ENCODE results near the gene KLRC4. TPM values are rescaled to one million over a fixed set of nuclear protein-coding genes. Genes with fewer than 3 reads are reported as not detected.
"Not testable (repeated sequence)": the region's sequence is repeated elsewhere in the genome, so short reads cannot be mapped to it uniquely, and the experiment has no call there.

The KLRC4 gene
- total RNA-seq, 1 donor from 2014 or later = 3.1 TPM

DNA sequence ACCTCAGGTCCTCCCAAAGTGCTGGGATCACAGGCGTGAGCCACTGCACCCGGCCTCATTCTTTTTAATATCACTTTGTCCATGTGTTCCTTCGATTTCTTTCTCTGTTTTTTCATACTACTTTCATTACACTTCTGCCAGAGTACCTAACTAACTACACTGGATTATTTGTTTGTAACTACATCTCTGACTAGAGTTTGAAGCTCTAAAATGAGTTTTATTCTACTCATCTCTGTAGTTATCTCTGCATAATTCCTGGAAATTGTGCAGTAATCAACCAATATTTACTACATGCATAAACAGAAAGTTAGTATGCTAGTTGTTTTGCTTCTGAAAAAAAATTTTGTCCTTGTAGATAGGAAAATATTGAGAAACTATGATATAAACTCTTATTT is 34.9 kb downstream of the KLRC4 start:
- Mint-ChIP-seq H3K27me3 (ENCODE audit: unreplicated experiment) (no peaks in the 10 kb centered on the region), H3K27ac (ENCODE audit: unreplicated experiment) (no peak overlapping the region), H3K36me3 (ENCODE audit: unreplicated experiment) (peaks cover 27% of the 10 kb centered on the region), H3K4me3 (ENCODE audit: unreplicated experiment) (no peak overlapping the region), H3K9me3 (ENCODE audit: unreplicated experiment) (peaks cover 5% of the 10 kb centered on the region), H3K4me1 (ENCODE audit: unreplicated experiment) (peaks cover 11% of the 10 kb centered on the region)
- DNase-seq (ENCODE audit: extremely low spot score, unreplicated experiment) = no peak
- TF ChIP-seq, protein P1, sequence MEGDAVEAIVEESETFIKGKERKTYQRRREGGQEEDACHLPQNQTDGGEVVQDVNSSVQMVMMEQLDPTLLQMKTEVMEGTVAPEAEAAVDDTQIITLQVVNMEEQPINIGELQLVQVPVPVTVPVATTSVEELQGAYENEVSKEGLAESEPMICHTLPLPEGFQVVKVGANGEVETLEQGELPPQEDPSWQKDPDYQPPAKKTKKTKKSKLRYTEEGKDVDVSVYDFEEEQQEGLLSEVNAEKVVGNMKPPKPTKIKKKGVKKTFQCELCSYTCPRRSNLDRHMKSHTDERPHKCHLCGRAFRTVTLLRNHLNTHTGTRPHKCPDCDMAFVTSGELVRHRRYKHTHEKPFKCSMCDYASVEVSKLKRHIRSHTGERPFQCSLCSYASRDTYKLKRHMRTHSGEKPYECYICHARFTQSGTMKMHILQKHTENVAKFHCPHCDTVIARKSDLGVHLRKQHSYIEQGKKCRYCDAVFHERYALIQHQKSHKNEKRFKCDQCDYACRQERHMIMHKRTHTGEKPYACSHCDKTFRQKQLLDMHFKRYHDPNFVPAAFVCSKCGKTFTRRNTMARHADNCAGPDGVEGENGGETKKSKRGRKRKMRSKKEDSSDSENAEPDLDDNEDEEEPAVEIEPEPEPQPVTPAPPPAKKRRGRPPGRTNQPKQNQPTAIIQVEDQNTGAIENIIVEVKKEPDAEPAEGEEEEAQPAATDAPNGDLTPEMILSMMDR (IDR thresholded peaks at IDR 0.05) = no peak

DNA sequence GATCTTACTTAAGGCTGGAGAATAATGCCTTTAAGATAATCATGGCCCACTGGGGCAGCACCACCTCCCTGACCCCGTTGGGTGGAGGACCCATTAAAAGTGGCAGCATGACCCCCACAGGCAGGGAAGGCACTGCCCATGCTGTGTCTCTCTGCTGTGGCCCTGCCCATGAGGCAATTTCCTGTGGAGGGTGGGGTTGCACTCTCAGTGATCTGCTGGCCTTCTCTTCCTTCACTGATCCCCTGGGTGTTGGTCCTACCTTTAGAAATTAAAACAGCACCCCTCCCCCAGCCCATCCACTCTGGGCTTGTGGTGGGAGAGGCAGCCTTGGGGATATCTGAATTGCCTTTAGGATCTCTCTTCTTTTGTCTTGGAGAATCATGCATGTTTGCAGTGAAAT is 37.0 kb downstream of the KLRC4 start:
- peaks cover 31% of the 10 kb centered on the region for H3K36me3 Mint-ChIP-seq (ENCODE audit: unreplicated experiment)
- no peaks in the 10 kb centered on the region for H3K27me3 Mint-ChIP-seq (ENCODE audit: unreplicated experiment)
- peaks cover 12% of the 10 kb centered on the region for H3K9me3 Mint-ChIP-seq (ENCODE audit: unreplicated experiment)
- no peak overlapping the region for H3K4me3 Mint-ChIP-seq (ENCODE audit: unreplicated experiment)
- no peak overlapping the region for H3K27ac Mint-ChIP-seq (ENCODE audit: unreplicated experiment)
- DNase-seq (ENCODE audit: extremely low spot score, unreplicated experiment) = no peak
- H3K4me1 Mint-ChIP-seq (ENCODE audit: unreplicated experiment) = peaks cover 16% of the 10 kb centered on the region
- TF ChIP-seq, protein P1 (IDR thresholded peaks at IDR 0.05) = no peak

DNA sequence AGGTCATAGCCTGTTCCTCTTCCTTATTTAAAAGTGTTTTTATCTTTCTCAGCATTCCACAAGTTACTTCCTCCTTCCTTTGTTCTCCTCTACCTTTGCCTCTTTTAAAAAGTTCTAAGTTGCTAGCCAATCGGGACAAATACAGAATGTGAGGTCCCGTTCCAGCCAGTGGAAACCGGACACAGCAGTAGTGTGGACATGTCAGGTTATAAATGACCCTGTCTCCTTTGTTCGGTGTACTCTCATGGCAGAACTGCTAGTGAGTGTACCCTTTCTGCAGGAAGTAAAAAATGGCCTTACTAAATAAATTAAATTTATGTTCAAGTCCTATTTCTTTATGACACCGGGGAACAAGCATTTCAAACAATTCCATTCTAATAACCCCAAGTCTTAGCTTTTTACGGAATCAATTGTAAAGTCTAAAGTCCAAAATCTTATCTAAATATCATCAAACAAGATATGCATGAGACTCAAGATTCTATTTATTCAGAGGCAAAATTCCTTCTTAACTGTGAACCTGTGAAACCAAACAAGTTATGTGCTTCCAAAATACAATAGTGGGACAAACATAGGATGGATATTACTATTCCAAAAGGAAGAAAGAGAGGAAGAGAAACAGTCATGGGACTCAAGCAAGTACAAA is 37.5 kb downstream of the KLRC4 start:
- not testable (repeated sequence) for H3K27me3 Mint-ChIP-seq (ENCODE audit: unreplicated experiment); H3K4me3 Mint-ChIP-seq (ENCODE audit: unreplicated experiment); H3K27ac Mint-ChIP-seq (ENCODE audit: unreplicated experiment); DNase-seq (ENCODE audit: extremely low spot score, unreplicated experiment)
- peaks cover 31% of the 10 kb centered on the region for H3K36me3 Mint-ChIP-seq (ENCODE audit: unreplicated experiment)
- peaks cover 19% of the 10 kb centered on the region for H3K4me1 Mint-ChIP-seq (ENCODE audit: unreplicated experiment)
- peaks cover 12% of the 10 kb centered on the region for H3K9me3 Mint-ChIP-seq (ENCODE audit: unreplicated experiment)

DNA sequence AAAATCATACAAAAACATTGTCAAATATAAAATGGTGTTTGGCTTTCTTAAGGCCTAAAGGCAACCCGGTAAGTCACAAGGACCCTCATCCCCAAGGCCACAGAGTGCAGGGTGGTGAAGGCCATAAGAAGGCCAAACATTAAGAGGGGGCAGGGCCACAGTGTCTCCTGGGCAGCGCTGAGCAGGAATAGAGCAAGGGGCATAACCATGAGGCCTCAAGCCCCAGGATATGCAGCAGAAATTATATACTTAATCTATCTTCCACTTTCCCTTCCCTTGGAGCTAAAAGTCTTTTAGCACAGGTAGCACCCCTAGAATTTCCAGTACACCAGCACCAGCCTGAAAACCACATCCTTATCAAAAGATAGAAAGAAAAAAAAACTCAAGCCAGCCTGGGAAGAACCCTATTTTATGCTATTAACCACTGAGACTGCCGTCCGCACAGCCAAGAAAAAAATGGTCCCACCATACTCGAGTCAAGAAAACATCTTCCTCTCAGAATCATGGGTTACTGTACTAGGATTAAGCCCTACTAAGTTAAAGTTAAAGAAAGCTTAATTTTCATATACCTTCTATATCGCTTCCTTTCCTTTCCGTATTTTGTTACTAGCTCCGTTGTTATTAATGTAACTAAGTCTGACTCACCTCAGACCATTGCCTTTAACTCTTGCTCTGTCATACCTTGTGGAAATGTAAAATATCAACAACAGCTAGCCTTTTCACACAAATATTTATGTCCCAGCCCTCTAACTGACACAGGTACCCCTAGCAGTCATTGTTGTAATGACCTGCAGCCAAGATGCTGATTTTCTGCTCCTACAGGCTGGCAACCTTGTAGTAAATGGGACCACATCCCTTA is 39.8 kb downstream of the KLRC4 start:
- H3K27me3 Mint-ChIP-seq (ENCODE audit: unreplicated experiment) = no peaks in the 10 kb centered on the region
- H3K36me3 Mint-ChIP-seq (ENCODE audit: unreplicated experiment) = peaks cover 26% of the 10 kb centered on the region
- no peak overlapping the region for H3K27ac Mint-ChIP-seq (ENCODE audit: unreplicated experiment)
- TF ChIP-seq, protein P1 (IDR thresholded peaks at IDR 0.05) = no peak
- peaks cover 22% of the 10 kb centered on the region for H3K4me1 Mint-ChIP-seq (ENCODE audit: unreplicated experiment)
- no peak for DNase-seq (ENCODE audit: extremely low spot score, unreplicated experiment)
- H3K9me3 Mint-ChIP-seq (ENCODE audit: unreplicated experiment) = peaks cover 7% of the 10 kb centered on the region
- no peak overlapping the region for H3K4me3 Mint-ChIP-seq (ENCODE audit: unreplicated experiment)

DNA sequence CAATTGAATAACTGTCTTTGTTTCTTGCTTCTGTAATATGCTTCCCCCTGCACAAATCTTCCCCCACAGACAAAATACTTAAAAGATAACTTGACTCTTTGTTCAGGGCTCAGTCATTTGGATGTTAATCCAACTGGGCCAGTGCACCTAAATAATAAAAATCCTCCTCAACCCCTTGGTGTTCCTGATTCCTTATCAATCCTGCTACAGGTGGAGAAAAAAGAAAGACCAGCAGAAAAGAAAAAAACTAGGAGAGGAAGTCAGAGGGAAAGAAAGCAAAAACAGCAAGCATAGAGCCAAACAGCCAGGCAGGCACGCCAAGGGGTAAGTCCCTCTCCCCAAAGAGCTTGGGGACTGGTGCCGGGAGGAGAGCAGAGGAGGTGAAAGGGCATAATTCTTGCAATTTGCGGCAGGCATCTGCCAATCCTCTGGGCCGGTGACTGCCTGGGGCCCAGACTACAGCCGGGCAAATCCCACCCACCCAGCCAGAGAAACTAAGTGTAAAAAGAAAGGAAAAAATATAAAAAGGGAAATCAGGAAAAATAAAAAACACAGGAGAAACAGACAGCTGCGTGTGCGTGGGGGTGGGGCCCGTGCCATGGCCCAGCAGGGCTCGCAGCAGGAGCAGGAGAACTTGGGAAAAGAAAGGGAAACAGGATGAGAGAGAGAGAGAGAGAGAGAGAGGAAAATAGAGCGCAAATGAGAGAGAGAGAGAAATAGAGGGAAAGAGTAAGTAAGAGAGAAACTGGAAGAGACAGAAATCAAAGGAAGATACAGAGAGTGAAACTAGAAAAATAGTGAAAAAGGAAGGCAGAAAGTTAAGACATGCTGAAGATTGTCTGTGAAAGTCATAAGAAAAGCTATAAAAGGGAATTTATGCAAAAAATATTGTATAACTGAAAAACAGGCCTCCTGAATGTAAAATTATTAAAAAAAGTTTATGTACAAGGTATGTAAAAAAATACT is 41.1 kb downstream of the KLRC4 start:
- peak overlapping the region; percentile 35 for H3K27ac Mint-ChIP-seq (ENCODE audit: unreplicated experiment)
- no peak for DNase-seq (ENCODE audit: extremely low spot score, unreplicated experiment)
- H3K4me1 Mint-ChIP-seq (ENCODE audit: unreplicated experiment) = peaks cover 21% of the 10 kb centered on the region
- TF ChIP-seq, protein P1 (IDR thresholded peaks at IDR 0.05) = no peak
- H3K27me3 Mint-ChIP-seq (ENCODE audit: unreplicated experiment) = no peaks in the 10 kb centered on the region
- peak overlapping the region; percentile 16 for H3K4me3 Mint-ChIP-seq (ENCODE audit: unreplicated experiment)
- peaks cover 24% of the 10 kb centered on the region for H3K36me3 Mint-ChIP-seq (ENCODE audit: unreplicated experiment)
- H3K9me3 Mint-ChIP-seq (ENCODE audit: unreplicated experiment) = peaks cover 7% of the 10 kb centered on the region

DNA sequence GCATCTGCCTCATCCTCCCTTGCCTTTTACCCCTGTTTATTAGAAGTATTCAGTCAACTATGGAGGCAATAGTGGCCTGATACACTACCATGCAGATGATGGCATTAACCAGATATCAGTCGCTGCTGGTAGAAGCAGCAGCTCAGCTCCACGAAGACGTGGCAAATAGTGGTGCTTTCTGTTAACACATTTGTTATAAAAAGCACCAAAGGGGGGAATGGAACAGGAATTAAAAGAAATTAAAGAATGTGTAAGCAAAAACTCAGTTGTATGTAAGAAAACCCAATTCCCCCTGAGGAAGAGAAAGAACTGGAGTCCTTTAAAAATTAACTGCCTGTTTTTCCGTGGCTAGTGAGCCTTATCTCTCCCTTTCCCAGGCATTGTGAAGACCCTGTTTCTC is 41.8 kb downstream of the KLRC4 start:
- not testable (repeated sequence) for H3K27ac Mint-ChIP-seq (ENCODE audit: unreplicated experiment); H3K27me3 Mint-ChIP-seq (ENCODE audit: unreplicated experiment); H3K9me3 Mint-ChIP-seq (ENCODE audit: unreplicated experiment); H3K4me3 Mint-ChIP-seq (ENCODE audit: unreplicated experiment); DNase-seq (ENCODE audit: extremely low spot score, unreplicated experiment)
- peaks cover 20% of the 10 kb centered on the region for H3K36me3 Mint-ChIP-seq (ENCODE audit: unreplicated experiment)
- peaks cover 17% of the 10 kb centered on the region for H3K4me1 Mint-ChIP-seq (ENCODE audit: unreplicated experiment)
